Measurements from ENCODE around the gene GP9. TPM values are rescaled to one million over a fixed set of nuclear protein-coding genes. Genes with fewer than 3 reads are reported as not detected.
A peak's percentile ranks its signal among the peaks of the same experiment; 100 is the strongest.

Gene GP9
- polyA plus RNA-seq, 2 of the 4 experiments (the other 2 are of a cell fraction), result not detected

DNA sequence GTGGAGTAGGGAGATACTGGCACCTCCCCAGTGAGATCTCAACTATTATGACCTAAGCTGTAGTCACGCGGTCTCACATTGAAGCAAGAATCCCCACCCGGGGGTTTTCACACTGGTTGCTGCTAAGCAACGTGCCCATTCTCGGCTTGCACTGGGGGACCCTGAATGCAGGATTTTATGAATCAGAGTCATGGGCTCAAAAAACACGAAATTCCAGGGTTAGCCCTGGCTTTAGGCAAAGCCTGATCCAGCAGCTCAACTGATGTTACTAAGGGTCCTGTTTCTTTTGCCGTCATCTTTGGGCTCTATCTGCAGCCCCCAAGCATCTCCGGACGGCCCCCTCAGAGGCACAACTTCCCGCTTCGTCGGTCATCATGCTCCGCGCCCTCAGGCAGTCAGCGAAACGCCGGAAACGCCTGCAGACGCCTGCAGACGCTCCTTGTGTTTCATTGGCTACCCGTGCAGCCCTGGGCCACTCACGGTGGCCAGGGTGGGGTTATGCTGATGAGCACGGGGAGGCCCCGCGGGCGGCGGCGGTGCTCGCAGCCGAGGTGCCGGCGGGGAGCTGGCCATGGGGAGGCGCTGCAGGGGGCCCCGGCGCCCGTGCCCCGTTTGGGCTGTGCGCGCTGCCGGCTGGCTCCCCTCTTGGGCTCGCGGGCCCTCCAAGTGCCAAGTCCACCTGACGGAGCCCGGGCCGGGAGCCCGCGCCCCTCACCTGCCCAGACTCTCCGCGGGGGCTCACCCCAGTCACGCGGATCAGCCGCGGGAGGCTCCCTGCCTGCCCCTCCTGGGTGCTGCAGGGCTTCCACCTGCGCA lies 33.6 kb upstream of the GP9 start:
- DNase-seq (ENCODE audit: low read depth in 1 of 2, low spot score in 1 of 2), result peak; percentile 88 to 93
- Histone ChIP-seq H3K4me2 (peak overlapping the region; percentile 88), H3K4me1 (no peaks in the 10 kb centered on the region), H3K9me3 (peaks cover 5% of the 10 kb centered on the region; the same call in 1 of the 3 replicates), H3K27ac (peak overlapping the region; percentile 77 to 89), H3K4me3 (peak overlapping the region; percentile 54)
- ATAC-seq, result peak; percentile 99 to 100
- no peak for FAIRE-seq
- CTCF ChIA-PET, result interaction anchor here (0.9 to 4.3 kb wide), 13 partner anchors 11 to 219 kb away, joined by 3 to 17 read pairs (median 4); partner anchors contain the start of gene CFAP92
- TF ChIP-seq CTCF (IDR thresholded peaks at IDR 0.05), result peak; percentile 61
- no peak for TF ChIP-seq ZC3H11A (IDR thresholded peaks at IDR 0.05)
- TF ChIP-seq, protein P1, sequence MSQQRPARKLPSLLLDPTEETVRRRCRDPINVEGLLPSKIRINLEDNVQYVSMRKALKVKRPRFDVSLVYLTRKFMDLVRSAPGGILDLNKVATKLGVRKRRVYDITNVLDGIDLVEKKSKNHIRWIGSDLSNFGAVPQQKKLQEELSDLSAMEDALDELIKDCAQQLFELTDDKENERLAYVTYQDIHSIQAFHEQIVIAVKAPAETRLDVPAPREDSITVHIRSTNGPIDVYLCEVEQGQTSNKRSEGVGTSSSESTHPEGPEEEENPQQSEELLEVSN (IDR thresholded peaks at IDR 0.05; ENCODE audit: borderline replicate concordance, low read depth), result peak; percentile 93
- no peak for TF ChIP-seq ATOH8 (CRISPR knock-in tag; IDR thresholded peaks at IDR 0.05; ENCODE audit: low read depth)
- TF ChIP-seq RAD21 (conservative IDR thresholded peaks at IDR 0.05 in 1 of 2, IDR thresholded peaks at IDR 0.05 in 1 of 2), result 0 out of 5 replicates have a peak, but pooled peaks of 1 of the 2 experiments have one; percentile 18
- no peak for TF ChIP-seq CEBPB (IDR thresholded peaks at IDR 0.05)
- TF ChIP-seq FOXS1 (CRISPR knock-in tag; IDR thresholded peaks at IDR 0.05), result no peak
- TF ChIP-seq, protein P2, sequence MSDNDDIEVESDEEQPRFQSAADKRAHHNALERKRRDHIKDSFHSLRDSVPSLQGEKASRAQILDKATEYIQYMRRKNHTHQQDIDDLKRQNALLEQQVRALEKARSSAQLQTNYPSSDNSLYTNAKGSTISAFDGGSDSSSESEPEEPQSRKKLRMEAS (IDR thresholded peaks at IDR 0.05), result peak; percentile 95
- TF ChIP-seq POLR2A (IDR thresholded peaks at IDR 0.05; ENCODE audit: low read length), result peak; percentile 31
- POLR2A ChIA-PET, result no interaction called here
- 18% methylated on average over 17 of the region's 54 CpGs for WGBS (ENCODE audit: missing lambda C conversion rate)

GRCh38 chr3:129027544-129027880 lies 33.1 kb upstream of the GP9 start:
- no peaks in the 10 kb centered on the region for H3K4me1 ChIP-seq
- ChIA-PET CTCF (interaction anchor here (0.9 to 4.3 kb wide), 9 partner anchors 11 to 134 kb away, joined by 3 to 17 read pairs (median 5); no protein-coding TSS in a partner anchor), POLR2A (no interaction called here)
- WGBS (ENCODE audit: missing lambda C conversion rate), result 46% methylated on average over 15 of the region's 15 CpGs
- DNase-seq (ENCODE audit: low read depth in 1 of 2, low spot score in 1 of 2), result no peak
- no peak for ATAC-seq
- peak overlapping the region; percentile 88 for H3K4me2 ChIP-seq
- no peak for FAIRE-seq
- TF ChIP-seq RAD21 (conservative IDR thresholded peaks at IDR 0.05 in 1 of 2, IDR thresholded peaks at IDR 0.05 in 1 of 2) (no peak), CHD4 (IDR thresholded peaks at IDR 0.05; ENCODE audit: borderline replicate concordance) (peak; percentile 36; the same call in 1 of the 2 replicates)
- H3K4me3 ChIP-seq, result peak overlapping the region; percentile 54
- H3K27ac ChIP-seq, result peak overlapping the region; percentile 77 to 89
- peaks cover 5% of the 10 kb centered on the region; the same call in 1 of the 3 replicates for H3K9me3 ChIP-seq

GRCh38 chr3:129028866-129029265 lies 31.7 kb upstream of the GP9 start:
- no peaks in the 10 kb centered on the region for H3K4me1 ChIP-seq
- WGBS (ENCODE audit: missing lambda C conversion rate), result 87% methylated on average over 13 of the region's 13 CpGs
- H3K4me2 ChIP-seq, result no peak overlapping the region
- H3K9me3 ChIP-seq, result peaks cover 5% of the 10 kb centered on the region; the same call in 1 of the 3 replicates
- DNase-seq (ENCODE audit: low read depth in 1 of 2, low spot score in 1 of 2) (no peak), ATAC-seq (no peak), FAIRE-seq (no peak)
- ChIA-PET CTCF (interaction anchor here (1.5 to 4.3 kb wide), 2 partner anchors 25 to 59 kb away, joined by 5 to 17 read pairs; no protein-coding TSS in a partner anchor), POLR2A (no interaction called here)
- no peak overlapping the region for H3K27ac ChIP-seq
- no peak overlapping the region for H3K4me3 ChIP-seq
- TF ChIP-seq HOXB5 (CRISPR knock-in tag; IDR thresholded peaks at IDR 0.05) (no peak), RFX5 (IDR thresholded peaks at IDR 0.05) (no peak), EP300 (IDR thresholded peaks at IDR 0.05) (no peak), RARB (CRISPR knock-in tag; IDR thresholded peaks at IDR 0.05) (no peak), KDM5A (IDR thresholded peaks at IDR 0.05) (no peak), PBX3 (IDR thresholded peaks at IDR 0.05) (no peak), EHMT2 (IDR thresholded peaks at IDR 0.05; ENCODE audit: low read depth) (no peak)
